ENCODE data around the gene C11orf58. TPM values are rescaled to one million over a fixed set of nuclear protein-coding genes. Genes with fewer than 3 reads are reported as not detected.

Gene C11orf58
- total RNA-seq, 2 donors from 2014 or later = 120 to 128 TPM

- Histone ChIP-seq H3K27ac (peak overlapping the region in 1 of 2 donors; percentile 14), H3K36me3 (peaks cover 45% of the 10 kb centered on the region), H3K4me3 (no peak overlapping the region)
Observed at GRCh38 chr11:16758382-16759024, 20.1 kb downstream of the C11orf58 start.

GRCh38 chr11:16759857-16760508 is 21.5 kb downstream of the C11orf58 start:
- peaks cover 35% of the 10 kb centered on the region for H3K36me3 ChIP-seq
- DNase-seq (ENCODE audit: low spot score) = no peak
- no peak overlapping the region for H3K4me3 ChIP-seq
- H3K4me1 ChIP-seq = no peaks in the 10 kb centered on the region
- H3K27ac ChIP-seq = peak overlapping the region in 1 of 2 donors; percentile 14
- no peaks in the 10 kb centered on the region for H3K9me3 ChIP-seq
- no peak for TF ChIP-seq CTCF (IDR thresholded peaks at IDR 0.05)
- H3K27me3 ChIP-seq = no peaks in the 10 kb centered on the region

More at GRCh38 chr11:16758382-16759024, 20.1 kb downstream of the C11orf58 start:
- no peak for DNase-seq (ENCODE audit: low spot score)
- no peak for TF ChIP-seq CTCF (IDR thresholded peaks at IDR 0.05)
- Histone ChIP-seq H3K9me3 (no peaks in the 10 kb centered on the region), H3K4me1 (no peaks in the 10 kb centered on the region), H3K27me3 (no peaks in the 10 kb centered on the region)

- H3K4me3 ChIP-seq = no peak overlapping the region
- TF ChIP-seq CTCF (IDR thresholded peaks at IDR 0.05) = no peak
- no peak overlapping the region for H3K27ac ChIP-seq
- H3K27me3 ChIP-seq = no peaks in the 10 kb centered on the region
- no peaks in the 10 kb centered on the region for H3K4me1 ChIP-seq
- H3K9me3 ChIP-seq = no peaks in the 10 kb centered on the region
- peaks cover 3% of the 10 kb centered on the region for H3K36me3 ChIP-seq
- DNase-seq (ENCODE audit: low spot score) = no peak
Observed at GRCh38 chr11:16763746-16764145, 25.3 kb downstream of the C11orf58 start.

- Histone ChIP-seq H3K9me3 (no peaks in the 10 kb centered on the region), H3K4me1 (no peaks in the 10 kb centered on the region), H3K27me3 (no peaks in the 10 kb centered on the region), H3K4me3 (no peak overlapping the region), H3K27ac (no peak overlapping the region), H3K36me3 (no peaks in the 10 kb centered on the region)
- TF ChIP-seq CTCF (IDR thresholded peaks at IDR 0.05) = no peak
- DNase-seq (ENCODE audit: low spot score) = no peak
Observed at GRCh38 chr11:16764888-16765287, 26.4 kb downstream of the C11orf58 start.

GRCh38 chr11:16767137-16767536 is 28.7 kb downstream of the C11orf58 start:
- no peaks in the 10 kb centered on the region for H3K4me1 ChIP-seq
- H3K36me3 ChIP-seq = no peaks in the 10 kb centered on the region
- DNase-seq (ENCODE audit: low spot score) = no peak
- no peaks in the 10 kb centered on the region for H3K9me3 ChIP-seq
- H3K27me3 ChIP-seq = no peaks in the 10 kb centered on the region
- no peak for TF ChIP-seq CTCF (IDR thresholded peaks at IDR 0.05)
- H3K27ac ChIP-seq = no peak overlapping the region
- no peak overlapping the region for H3K4me3 ChIP-seq

Data from right atrium auricular region (tissue), 2 donors.